HG02943 (cell line): ENCODE results near the gene CCDC74B.
"Not testable (repeated sequence)": the region's sequence is repeated elsewhere in the genome, so short reads cannot be mapped to it uniquely, and the experiment has no call there.

Experiments used
- ATAC-seq: cut with Tn5 transposase; IDR thresholded peaks from one replicate; pipeline ENCODE4 v1.9.1; 2021; ENCODE audit warnings: mild to moderate bottlenecking, low read depth, moderate library complexity; ENCODE audit not compliant: unreplicated experiment

Gene CCDC74B

DNA sequence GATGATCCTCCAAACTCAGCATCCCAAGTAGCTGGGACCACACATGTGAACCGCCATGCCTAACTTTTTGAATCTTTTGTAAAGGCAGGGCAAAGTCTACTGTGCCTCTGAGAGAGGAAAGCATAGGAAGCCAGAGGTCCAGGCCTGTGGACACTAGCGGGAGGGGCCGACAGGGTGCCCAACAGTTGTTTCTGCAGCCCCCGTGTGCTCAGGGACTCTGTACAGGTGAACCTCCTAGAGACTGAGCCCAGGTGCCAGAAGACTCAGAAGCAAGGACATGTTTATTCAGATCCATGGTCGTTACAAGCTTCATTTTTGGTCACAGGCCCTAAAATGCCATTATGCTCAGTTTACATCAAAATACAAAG, 6.2 kb upstream of the CCDC74B start:
- not testable (repeated sequence) for ATAC-seq

DNA sequence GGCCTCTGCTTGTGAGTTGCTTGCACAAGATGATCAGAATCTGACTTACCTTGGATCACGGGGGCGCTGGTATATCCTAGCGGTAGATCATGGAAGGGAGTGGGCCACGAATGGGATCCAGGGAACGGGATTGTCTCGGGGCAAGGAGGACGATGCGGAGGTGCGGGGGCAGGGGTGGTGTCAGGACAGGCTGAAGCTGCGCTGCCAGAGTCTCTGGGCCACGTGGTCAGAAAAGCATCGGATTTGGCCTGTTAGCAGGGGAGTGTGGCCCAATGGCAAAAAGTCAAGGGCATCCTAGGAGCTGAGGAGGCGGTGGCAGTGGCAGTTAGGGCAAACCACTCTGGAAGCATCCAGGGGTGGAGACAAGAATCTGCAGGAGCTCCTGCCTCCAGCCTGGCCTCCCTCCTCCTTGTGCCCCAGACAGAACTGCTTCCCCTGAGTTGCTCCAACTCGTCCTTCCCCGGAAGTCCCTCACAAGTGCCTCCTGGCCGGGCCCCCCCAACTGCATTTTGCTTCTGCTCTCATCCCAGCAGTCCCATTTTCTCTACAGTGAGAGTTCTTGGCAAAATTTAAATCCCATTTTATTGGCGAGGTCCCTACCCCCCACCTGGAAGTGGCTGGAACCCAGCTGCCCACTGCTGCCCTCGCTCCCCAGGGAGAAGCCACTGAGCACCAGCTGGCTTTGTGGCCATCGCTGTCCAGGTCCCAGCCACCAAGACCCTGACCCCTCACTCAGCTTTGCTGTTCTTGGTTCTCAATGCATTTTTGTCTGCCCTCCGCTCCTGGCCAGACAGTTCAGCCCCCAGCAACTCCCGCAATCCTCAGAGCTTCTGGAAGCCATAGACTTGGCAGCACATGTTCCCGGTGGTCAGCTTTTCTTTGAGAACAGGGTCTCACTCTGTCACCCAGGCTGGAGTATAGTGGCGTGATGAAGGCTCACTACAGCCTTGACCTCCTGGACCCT, 5.6 kb upstream of the CCDC74B start:
- ATAC-seq: no peak

DNA sequence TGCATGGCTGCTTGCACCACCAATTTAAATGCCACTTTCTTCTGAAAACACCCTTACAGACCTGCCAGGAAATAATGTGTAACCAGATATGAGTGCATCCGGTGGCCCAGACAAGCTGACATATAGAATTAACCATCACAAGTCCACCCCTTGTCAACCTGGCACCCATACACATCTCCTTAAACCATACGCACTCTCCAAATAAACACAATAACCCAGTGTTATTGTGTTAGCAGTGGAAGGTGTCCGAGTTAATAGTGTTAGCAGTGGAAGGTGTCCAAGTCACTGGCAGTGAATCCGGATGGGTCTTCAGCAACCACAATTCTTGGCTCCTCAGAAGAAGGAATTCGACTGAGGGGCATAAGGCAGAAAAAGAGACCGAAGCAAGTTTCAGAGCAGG, 3.6 kb upstream of the CCDC74B start:
- ATAC-seq: not testable (repeated sequence)

DNA sequence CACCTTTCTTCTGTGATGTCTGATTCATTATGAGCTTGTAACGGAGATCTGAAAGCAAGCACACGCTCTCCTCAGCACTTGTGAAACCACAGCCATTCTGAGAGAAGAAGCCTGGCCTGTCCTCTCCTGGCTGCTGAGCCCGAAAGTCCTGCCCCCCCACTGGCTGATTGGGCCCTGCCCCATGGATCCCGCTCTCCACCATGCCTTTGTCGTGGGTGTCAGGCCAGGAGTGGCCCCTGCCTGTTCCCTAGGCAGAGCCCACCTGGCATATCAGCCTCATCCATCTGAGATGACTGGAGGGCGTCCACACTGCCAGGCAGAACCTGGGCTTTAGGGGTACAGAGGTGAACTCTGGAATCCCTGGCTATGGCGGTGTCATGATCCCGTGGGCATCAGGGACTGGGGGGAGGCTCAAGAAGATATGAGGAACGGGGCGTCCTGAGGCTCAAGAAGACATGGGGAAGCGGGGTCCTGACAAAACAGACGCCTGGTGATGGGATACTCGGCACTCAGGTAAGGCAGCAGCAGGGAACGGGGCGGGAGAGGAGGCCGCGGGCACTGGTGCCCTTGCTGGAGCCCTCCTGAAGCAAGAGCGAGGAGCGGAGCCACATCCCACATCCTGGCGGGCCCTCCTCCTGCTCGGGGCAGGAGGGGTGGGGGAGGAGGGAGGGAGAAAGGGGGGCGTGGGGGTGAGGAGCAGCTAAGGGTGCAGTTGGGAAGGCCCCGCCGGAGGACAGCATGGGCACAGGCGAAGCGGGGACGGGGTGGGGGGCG, 1.5 kb downstream of the CCDC74B start:
- ATAC-seq: not testable (repeated sequence)

DNA sequence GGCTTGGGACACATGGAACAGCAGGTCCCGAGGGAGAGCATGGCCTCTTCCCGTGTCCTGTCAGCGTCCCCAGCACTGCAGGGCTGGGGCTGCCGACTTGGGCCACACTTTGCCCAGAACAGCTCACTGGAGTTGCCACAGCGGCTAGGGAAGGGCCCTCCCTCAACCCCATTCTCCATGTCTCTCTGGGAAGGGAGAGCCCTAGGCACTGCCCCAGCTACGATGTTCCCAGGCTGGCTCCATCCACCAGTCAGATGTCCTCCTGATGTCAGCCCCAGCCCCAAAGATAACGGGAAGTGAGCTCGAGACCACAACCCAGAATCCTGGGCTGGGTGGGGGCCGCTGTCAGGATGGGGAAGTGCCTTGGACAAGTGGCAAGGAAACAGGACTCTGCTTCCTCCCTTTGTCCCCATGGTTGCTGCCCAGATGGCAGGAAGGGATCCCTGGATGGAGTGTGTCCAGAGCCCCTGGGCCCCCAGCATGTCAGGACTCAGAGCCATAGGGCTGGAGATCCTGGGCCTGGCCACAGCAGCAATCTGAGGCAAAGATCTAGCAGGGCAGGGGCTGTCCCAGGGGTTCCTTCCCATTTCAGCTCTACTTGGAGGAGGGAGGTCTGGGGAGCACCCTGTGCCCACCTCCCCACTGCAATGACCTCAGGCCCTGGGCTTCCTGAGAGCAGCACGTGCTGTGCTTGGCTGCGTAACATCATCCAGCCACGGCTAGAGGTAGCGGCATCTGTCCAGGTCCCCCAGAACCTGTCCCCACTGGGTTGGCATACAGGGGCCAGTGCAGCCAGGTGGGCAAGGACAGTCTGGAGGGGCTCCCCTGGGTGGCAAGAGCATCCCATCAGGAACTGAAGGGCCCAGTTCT, 2.3 kb downstream of the CCDC74B start:
- not testable (repeated sequence) for ATAC-seq

DNA sequence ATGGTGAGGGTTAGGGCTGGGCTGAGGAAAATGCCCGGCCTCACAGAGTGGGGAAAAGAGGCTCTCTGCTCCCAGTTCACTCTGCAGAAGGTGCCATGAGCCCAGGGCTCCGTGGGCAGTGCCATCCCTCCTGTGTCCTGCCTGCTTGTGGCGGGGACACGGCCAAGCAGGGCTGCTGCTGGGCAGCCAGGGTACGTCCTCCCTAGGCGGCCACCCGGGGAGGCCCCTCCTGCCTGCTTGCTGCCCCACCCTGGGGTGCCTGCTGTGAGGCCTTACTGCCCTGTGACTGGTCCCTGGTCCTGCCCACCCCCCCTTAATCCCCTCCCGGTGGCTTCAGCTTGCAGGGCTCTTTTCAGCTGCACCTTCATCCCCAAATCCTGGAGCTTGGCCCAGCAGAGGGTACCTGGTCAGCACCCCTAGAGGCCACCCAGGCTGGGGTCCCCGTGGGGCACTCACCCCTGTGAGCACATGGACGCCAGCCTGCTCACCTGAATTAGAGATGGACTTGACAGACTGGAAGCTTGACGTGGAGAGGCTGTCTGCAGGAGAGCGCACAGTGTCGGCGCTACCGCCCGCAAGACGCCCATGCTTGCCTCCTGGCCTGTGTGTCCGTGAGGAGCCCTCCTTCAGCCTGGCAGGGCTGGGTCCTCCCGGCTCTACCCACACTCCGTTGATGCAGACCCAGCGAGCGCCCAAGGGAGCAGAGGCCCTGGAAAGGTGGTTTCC, 3.1 kb downstream of the CCDC74B start:
- not testable (repeated sequence) for ATAC-seq

DNA sequence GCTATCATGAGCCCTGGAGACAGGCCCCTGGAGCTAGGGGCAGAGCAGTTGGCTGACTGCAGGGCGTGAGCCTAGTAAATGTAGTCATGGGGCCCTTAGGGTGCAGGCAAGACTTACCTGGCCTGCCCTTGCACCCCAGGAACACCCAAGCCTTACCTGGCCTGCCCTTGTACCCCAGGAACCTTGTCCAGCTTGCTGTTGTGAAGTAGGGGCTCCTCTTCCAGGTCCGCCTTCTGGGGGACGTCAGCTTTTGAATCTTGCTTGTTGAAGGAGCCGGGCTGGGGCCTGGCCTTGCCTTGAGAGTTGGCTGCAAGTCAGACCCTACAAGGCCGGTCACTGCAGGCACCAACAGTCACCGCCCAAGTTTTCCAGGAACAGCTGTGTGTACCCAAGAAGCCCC, 3.9 kb downstream of the CCDC74B start:
- ATAC-seq: not testable (repeated sequence)

DNA sequence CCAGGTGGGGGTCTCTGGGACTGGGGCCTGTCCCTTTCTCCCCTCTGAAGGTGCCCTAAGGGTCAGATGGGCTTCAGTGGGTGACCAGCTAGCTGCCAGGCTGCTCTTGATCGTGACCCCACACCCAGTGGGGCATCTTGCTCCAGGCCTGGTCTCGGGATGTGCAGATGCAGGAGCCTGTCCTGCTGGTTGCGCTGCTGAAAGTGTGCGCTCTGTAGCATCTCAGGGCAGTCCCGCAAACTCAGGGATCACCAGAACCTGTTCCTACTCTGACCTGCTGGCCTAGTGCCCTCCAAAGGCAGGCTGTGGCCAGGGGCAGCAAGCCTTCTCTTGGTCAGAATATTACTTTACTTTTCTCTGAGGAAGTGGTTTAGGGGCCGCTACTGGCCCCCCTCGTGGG, 4.4 kb downstream of the CCDC74B start:
- ATAC-seq: not testable (repeated sequence)

DNA sequence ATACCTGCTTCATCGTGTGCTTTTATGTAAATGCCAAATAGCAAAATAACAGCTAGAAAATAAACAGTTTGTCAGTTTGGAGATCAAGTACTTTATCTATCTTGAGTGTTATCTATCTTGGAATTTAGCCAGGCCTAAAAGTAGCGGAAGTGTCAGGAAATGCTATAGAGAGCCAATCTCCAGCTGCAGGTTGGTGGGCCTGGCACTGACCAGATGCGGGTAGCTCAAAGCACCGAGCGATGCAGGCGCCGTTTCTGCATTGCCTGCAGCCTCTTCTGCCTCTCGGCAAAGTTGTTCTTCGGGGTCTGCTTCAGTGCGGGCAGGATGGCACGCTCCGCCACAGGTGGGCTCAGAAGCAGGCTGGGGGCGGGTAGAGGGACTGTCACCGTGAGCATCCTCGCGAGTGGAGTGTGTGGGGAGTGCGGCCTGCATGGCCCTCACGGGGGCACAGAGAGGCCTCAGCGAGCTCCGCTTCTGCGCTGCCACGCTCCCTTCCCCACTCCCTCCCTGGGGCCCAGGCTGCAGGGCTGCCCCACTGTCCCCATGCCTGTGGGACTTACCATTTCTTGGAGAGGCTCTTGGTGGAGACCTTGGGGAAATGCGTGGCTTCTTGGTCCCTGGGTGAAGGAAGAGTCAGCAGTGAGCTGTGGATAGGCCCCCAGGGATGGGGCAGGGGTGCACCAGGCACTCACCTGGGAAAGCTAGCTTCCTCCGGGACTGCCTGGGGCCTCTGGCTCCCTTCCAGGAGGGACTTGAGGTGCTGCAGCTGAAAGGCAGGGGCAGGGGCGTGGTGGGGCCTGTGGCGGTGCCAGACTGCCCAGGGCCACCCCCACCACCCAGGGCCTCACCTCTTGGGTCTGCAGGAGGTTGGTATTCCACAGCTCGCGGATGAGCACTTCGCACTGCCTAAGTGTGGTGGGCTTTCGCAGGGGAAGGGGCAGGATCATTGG, 5.3 kb downstream of the CCDC74B start:
- not testable (repeated sequence) for ATAC-seq

DNA sequence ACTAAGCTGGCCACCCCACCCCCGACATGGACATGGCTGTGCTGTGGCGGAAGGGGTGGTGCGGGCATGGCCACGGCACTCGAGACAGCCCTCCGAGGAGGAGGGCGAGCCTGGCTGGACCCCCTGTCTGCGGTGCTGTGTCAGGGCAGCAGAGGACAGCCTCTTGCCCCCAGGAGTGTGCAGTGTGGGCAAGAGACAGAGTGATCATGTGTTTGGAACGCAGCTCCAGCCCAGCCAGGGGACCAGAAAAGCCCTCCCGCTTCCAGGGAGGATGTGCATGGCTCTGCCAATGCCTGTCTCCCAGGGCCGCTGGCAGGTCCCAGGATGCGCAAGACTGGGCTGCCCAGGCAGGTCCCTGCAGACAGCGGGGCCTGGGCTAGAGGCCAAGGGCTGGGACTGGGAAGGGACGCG, 6.1 kb downstream of the CCDC74B start:
- ATAC-seq: not testable (repeated sequence)

DNA sequence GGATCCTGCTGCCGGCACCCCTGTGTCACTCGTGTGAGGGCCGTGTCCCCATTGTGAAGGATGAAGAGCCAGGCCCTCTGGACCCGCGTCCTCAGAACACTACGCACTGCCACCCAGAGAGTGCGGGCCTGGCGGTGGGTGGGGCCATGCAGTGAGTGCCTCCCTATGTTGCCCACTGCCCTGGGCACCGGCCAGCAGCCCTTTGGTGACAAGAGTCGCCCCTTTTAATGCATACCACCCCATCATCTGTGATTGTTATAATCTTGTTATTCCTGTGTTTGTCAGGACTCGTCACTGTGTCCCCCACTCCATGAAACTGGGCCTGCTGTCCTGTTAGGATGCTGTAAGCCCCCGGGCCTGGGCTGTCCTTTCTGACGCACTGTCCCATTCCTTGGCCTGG, 6.6 kb downstream of the CCDC74B start:
- ATAC-seq: not testable (repeated sequence)

DNA sequence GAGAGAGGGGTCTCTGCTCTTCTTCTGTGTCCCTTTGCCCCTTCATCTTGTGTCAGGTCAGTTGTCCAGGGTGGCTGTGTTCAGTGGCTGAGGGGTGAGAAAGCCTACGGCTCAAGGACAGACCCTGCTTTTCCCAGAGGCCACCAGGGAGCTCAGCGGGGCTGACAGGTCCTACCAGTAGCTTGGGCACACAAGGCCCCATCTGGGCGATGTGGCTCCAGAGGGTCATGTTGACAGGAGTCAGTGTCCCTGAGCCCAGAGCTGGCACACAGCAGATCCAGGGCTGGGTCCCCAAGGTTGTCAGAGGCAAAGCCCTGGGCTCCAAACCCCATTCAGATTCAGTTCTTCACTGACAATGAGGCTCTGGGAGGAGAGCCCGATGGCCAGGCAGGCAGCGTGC, 7.8 kb downstream of the CCDC74B start:
- ATAC-seq: not testable (repeated sequence)

DNA sequence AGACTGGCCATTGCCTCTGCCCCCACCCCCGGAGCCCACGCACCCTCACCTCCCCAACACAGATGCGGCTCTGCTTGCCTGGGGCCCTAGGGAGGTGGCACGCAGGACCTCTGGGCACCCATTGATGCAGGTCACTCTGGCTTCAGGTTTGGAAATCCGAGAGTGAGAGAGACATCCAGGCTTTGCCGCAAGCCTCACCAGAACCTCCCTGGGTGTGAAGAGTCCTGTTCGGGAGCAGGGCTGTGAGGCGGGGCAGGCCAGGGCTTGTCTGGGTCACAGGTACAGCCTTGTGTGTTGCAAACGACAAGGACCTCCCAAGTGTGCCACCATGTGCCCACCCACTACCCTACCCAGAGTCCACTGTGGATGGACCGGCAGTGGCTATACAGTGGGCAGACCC, 8.4 kb downstream of the CCDC74B start:
- not testable (repeated sequence) for ATAC-seq

DNA sequence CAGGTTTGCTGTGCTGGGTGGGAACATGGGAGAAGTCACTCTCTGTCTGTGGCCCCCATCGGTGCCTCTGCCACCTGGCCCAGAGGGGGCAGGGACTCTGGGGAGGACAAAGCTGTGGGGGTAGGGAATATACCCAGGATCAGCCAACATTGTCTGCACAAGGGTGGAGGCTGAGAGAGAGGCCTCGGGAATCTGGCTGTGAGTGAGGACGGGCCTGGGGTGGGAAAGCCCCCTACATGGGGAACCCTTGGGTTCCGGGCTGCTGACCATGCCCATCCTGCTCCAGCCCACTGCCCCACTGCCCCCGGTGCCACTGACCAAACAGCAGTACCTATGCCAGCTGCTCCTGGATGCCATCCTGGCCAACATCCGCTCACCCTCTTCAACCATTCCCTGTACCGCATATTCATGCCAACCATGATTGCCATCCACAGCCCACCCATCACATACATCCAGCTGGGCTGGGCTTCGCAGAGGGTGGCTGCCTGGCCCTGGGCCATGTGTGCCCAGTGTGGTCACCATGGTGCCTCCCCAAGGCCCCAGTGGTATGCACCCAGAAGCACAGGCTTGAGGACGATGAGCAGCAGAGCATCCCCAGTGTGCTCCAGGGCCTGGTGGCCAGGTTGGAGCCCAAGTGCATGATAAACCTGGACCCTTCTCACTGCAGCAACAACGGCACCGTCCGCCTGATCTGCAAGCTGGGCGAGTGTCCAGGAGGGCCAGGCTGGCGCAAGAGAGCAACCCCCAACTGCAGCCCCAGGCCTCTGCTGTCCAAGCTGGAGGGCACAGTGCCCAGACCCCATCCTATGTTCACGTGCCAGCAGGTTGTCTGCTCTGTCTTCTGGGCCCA, 9.0 kb downstream of the CCDC74B start:
- ATAC-seq: no peak

DNA sequence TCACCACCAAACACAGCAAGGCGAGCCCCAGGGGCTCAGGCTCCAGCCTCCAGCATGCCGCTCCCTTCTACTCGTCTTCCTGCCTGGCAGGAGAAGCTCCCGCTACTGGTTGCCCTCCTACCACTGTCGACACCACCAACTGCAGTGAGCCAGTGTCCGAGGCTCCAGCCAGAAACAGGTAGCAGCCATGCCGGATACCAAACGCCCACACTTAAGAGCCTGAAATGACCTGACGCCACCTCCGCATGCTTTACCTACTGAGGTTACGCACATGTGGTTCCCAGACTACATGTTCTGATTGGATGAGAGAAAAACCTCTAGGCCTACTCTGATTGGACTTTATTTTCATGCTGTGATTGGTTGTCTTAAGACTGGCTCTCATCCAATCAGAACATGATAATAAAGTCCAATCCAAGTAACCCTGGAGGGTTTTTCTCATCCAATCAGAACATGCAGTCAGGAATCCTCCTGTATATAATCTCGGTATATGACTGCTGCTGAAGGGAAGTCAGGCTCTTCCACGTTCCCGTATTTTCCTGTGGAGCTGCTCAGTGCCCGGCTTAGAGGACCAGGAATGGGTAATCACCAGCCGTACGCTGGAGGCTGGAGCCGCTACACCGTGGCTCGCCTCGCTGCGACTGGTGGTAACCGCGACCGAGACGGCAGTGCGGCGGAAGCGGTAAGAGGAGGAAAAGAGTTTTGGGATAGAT, 15.6 kb downstream of the CCDC74B start, which contains the start of gene POTEF:
TSS of gene POTEF (minus strand) at position 103 of the 710 bp plus-strand sequence. CDS start 8,707 bp downstream, outside the sequence.
- ATAC-seq: not testable (repeated sequence)

DNA sequence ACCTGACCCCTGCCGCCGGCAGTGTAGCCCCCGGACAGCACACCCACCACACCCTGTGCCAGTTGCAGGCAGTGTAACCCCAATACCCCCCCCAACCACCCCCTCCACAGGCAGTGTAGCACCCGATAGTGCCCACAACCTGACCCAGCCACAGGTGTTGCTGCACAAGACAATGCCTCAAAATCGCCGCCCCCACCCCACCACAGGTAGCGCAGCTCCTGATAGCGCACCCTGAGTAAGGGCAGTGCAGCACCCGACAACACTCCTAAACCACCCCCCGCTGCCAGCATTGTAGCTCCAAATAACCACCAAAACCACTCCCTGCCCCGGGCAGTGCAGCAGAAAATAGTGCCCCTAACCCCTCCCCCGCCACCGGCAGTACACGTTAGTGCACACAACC, 16.4 kb downstream of the CCDC74B start:
- ATAC-seq: not testable (repeated sequence)

DNA sequence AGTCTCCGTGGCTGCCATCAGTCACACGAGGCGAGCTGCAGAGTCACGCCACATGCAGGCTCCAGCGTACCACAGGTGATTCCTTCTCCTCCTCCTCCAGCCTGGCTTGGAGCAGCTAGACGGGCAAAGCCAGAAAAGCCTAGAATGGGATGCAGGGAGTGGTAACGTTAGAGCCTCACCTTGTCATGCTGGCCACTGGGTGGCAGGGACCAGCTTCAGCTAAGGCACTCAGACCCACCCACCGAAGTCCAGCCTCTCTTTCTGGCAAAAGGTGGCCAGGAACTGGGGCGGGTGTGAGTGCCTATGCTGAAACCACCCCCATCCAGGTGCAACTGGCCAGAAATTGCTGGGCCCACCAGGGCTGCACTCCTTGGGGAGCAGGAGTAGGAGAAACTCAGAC, 17.2 kb downstream of the CCDC74B start:
- not testable (repeated sequence) for ATAC-seq
